GM12874 (cell line): ENCODE results near the gene HIC1.

Experiments
- TF ChIP-seq, protein P1 (sequence below): IDR thresholded peaks from 2 replicates; pipeline ENCODE4 v1.5.1; 2011; ENCODE audit warnings: low read depth, mild to moderate bottlenecking, control low read depth, low read length, moderate library complexity; ENCODE audit not compliant: insufficient read depth

Gene HIC1

DNA sequence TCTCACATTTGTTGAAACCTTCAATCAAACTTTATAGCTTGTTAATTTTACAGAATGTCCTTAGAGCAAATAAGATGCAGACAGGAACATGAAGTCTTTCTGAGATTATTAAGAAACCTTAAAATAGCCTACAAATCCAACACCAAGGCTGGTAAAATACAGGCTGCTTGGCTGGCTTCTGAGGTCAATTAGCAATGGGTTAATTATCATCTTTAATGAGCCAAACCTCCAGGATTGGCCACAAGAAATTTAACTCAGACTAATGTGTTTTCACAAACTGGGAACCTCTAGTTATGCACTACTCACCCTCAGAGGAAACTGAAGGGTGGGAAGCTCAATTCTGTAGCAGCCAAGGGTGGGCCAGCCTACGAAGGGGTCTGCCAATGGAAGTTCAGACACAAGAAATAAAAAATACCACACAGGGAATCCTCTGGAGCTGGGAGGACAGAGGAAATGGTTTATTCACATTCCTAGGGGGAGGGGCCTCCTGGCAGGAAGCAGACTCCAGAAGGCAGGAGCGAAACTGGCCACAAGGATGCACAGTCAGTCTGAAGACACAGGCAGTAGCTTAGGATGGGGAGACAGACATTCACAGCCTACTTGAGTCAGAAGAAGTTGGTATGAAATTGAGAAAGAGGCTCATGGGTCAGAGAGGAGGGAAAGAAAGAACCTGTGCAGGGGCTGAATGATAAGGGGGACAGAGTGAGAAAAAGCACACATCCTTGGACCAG is 36.1 kb downstream of the HIC1 start:
- TF ChIP-seq, protein P1, sequence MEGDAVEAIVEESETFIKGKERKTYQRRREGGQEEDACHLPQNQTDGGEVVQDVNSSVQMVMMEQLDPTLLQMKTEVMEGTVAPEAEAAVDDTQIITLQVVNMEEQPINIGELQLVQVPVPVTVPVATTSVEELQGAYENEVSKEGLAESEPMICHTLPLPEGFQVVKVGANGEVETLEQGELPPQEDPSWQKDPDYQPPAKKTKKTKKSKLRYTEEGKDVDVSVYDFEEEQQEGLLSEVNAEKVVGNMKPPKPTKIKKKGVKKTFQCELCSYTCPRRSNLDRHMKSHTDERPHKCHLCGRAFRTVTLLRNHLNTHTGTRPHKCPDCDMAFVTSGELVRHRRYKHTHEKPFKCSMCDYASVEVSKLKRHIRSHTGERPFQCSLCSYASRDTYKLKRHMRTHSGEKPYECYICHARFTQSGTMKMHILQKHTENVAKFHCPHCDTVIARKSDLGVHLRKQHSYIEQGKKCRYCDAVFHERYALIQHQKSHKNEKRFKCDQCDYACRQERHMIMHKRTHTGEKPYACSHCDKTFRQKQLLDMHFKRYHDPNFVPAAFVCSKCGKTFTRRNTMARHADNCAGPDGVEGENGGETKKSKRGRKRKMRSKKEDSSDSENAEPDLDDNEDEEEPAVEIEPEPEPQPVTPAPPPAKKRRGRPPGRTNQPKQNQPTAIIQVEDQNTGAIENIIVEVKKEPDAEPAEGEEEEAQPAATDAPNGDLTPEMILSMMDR = no peak

DNA sequence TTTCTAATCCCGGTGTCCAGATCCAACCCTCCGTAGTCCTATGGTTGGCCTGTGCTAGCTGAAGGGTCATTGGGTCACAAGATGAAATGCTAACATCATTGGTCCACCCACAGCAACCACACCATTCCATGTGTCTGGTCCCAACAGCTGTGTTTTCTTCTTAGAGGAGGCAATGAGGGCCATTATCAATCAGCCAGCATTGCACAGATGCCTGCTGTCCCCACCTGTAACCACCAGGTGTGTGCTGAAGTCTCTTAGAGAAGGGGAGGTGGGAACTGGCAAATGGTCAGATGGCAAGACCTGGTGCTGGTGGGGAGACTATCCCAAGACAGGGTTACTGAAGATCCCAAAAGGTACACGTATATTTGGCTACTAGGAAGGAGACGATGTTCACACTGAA is 37.4 kb downstream of the HIC1 start:
- TF ChIP-seq, protein P1 = no peak

DNA sequence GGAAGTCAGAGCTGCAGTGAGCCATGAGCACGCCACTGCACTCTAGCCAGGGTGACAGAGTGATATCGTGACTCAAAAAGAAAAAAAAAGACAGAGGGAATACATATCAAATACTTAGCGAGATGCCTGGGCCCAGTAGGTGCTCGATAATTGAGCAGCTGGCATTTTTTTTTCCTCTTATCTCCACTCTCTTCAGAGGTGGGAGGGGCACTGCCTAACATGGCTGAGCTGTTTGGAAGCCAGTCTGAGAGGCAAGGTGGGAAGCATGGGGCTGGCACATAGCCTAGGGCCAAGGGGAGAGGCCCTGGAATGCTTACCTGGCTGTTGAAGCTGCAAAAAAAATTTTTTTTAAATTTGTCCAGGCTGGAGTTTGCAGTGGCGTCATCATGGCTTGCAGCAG is 38.4 kb downstream of the HIC1 start:
- TF ChIP-seq, protein P1 = no peak

DNA sequence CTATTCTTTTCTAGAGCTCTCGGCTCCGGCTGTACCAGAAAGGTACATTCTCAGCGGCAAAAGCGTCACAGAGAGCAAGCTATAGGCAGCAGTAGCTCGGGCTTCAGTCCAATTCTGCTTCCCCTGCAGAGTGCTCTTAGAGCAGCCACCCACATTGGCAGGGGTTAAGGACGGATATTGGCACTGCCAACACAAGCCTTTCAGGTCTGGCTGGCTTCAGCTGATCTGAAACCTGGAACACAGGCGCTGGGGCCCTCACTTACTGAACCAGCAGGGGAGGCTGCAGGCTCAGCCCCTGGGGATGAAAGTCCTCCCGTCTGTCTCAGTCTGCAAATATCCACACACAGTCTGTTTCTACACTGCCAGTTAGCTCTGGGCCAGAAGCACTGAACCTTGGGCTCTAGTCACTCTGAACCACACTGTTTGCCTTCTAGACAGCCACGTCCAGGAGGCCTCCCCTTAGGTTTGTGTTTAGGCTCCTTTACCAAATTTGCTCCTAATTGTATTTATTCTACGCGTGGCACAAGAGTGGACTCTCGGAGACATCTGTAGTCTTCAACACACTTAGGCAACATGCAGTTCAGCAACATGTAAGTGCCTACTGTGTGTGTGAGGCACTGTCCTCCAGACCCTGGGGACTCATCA is 40.1 kb downstream of the HIC1 start:
- TF ChIP-seq, protein P1 = peak; percentile 72

DNA sequence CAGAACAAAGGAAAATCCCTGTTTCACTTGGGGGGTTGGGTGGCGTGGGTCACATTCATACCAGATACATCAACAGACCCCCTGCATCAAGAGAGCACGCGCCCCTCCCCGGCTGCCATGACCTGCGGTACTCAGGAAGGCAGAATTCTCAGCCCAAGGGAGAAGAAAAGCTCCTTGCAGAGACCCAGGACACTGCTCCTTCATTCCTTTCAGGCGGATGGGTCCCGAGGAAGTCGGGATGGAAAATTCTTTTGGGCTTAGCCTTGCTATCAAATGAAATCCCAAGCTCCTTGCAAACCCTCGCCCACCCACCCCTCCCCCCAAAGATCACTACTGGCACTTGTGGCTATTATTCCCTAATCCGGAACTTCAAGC is 40.6 kb downstream of the HIC1 start:
- TF ChIP-seq, protein P1 = no peak

DNA sequence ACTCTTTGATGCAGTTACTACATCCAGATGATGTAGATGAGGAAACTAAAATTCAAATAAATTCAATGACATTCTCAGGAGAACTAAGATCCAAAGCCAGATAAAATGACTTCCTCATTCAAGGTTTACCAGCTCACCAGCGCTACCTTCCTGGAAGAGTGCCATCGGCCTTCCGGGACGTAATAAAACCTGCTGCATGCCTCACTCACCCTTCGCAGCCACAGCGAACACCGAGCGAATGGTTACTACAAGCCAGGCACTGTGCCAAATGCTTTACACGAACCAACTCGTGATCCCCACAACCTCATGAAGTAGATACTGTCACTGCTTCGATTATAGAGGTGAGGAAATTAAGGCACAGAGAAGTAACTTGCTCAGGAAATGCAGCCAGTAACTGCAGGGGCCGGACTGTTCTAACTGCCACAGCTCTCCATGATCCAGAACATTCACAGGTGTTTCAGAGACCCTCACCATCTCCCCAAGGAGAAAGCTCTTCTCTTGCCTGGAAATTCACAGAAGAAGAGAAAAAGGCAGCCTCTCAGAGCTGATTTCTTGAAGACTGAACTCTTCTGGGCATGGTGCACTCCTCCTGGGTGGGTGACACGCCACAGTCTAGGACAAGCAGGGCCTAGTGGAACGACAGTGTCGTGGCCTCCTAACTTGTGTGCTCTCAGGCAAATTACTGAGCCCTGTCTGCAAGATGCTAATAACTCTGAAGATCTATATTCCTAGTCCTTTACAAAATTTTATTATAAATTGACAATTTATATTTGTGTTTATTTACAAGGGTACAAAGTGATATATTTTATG is 46.8 kb downstream of the HIC1 start:
- TF ChIP-seq, protein P1 = no peak
